Glomerular endothelial cell (primary cell): ENCODE measurements around the gene DBN1. TPM values are rescaled to one million over a fixed set of nuclear protein-coding genes. Genes with fewer than 3 reads are reported as not detected.

Experiments used
- DNase-seq: peaks from one replicate; pipeline ENCODE4 v3.0.0-alpha.2; 2011; ENCODE audit warnings: low read depth, low spot score; ENCODE audit errors: extremely low read depth
- total RNA-seq: library from RNA; depleted of rRNA; stranded (reverse); fragments of >200 nt; gene quantifications from 2 replicates; pipeline ENCODE4 v1.2.3, GENCODE V29; 2015

The DBN1 gene
- total RNA-seq, 1 donor from 2014 or later: 300 TPM

DNA sequence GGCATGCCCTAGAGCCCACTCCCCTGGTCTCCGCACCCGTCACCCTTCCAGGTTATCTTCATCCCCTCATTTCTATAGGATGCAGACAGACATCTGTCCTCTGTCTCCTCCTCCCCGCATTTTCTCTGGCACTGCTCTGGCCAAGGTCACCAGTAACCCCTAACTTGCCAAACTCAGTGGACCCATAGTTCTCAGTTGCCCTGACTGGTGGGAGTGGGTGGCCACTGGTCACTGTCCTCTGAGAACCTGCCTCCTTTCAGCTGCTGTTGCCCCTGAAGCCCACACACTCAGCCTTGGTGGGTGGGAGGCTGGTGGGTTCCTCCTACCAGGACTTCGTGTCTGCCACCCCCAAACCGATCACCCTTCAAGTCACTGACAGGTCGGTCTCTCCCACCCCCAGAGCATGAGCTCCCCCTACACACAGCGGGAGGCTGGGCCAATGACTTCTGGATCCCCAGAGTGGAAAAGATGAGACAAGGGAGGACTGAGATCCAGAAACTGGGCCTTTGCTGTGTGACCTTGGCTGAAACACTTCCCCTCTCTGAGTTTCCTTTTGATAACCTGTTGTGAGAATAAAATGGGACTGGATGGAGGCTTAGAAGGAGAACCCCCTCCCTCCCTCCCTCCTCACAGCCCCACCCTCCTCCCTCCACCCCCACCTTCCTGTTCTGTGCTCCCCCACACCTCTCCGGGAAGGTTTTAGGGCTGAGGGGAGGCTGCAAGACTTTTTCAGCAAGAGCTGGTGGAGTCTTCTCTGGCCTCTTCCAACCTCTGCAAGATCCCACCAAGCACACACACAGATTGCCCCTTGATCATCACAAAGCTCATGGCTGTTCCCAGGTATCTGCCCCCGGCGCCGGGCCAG lies 2.4 kb upstream of the DBN1 start:
- no peak for DNase-seq

DNA sequence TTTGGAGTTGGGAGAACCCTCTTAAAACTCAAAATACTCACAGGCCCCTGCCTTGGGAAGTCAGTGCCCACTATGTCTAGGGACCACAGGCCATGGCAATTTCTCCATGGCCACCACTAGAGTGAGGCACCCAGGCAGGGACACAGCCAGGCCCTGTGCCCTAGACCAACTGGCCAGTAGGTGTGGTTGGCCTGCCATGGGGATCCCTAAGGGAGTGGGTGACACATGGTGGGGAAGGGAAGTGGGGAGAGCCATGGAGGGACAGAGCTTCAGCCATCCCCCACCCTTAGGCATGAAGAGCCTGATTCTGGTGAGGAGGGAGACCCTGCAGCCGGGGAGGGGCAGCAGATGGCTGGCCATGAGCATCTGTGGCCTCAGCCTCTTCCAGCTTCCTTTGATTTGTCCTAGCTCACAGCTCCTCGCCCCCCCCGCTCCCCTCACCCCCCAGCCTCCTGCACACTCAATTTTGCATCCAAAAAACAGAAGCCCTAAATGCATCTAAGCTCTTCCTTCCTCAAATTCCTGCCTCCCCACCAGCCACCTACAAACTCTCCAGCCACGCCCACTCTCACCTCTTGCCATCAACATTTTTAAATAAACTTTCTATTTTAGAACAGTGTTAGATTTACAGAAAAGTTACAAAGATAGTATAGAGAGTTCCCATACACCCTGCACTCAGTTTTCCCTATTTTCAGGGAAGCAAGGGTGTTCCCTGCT lies 1.6 kb upstream of the DBN1 start:
- no peak for DNase-seq

DNA sequence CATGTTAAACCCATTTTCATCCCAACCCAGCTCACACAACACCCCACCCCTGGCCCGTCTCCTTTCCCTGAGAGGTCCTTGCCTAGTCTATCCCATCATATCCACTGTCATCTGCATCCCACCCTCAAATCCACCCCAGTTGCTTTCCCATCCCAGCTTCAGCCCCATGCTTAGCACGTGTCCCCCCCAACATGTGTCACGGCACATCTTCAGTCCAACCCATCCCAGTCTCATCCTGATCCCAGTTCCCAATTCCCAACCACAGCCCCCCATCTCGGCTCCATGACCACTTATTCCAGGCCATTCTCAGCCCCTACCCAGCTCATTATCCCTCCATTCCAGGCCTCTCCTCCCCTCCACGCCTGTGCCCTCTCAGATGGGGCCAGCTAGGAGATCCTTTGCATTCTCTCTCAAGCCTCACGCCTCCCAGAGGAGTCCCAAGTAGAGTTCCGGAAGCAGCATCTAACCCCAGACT lies 605 bp upstream of the DBN1 start:
- no peak for DNase-seq

DNA sequence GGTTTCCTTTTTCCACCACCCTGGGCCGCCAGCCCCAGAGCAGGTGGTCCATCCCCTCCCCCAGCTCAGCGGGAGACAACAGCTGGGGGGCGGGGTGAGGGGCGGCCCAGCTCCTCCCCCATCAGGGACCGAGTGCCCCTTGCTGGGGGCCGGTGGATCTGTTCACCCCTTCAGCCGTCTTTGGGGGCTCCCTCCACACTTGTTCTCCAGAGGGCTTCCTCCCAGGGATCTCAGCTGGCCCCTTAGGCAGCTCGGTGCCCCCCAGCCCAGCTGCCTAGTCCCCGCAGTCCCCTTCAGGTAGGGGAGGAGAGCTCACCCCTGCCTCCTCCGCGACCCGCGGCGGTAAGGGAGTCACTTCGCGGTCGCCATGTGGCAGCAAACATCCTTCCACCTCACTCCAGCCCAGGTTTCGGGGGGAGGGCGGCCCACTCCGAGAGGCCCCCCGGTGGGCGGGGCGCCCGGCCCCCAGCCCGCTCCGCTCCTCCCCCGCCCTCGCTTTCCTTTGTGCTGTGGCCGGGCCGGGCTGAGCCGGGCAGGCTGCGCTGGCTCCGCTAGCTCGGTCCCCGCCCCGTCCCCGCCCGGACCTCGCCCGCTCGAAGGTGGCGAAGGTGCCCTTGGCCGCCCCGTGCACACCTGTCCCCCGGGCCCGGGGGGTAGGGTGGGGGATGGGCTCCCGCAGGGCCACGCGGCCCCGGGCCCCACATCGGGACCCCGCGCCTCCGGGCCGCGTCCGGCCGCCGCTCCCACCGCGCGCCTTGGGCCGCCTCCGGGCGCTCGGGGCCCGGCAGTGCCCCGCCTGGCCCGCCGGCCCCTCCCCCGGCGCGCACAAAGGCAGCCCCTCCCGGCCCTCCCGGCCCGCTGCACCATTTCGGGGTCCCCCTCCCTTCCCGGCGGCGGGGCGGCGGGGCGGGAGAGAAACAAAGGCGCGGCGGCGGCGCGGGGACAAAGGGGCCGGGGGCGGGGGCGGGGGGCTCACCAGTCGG lies 683 bp downstream of the DBN1 start:
- DNase-seq: no peak

DNA sequence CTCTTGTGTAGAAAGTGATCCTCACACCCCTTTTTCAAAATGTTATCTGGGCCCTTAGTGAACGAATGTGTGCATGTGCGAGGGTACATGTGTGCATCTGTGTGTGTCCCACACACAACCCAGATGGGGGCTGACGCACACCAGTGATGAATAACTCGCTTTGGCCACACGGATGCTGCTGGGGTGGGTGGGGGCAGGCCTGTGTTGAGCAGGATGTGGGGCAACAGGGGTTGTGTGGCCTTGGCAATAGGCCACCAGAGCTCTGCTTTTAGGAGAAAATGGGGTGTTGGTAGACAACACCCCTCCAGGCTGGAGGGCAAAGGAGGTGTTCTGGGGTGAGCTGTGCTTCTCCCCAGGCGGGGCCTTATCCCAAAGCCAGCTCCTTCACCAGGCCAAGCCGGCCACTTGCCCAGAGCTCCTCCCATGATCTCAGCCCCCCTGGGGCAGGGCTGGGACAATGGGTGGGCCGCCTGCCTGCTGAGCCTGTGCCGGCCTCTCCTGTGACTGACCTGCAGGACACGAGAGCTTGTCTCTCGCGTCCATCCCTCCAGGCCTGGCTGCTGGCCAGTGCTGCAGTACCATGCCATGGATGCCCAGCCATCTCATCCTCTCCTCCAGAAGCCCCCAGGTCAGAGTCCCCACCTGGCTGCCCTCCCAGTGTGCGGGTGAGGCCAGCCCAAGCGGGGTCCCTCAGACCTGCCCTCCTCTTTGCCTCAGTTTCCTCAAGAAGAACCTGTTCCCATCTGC lies 1.7 kb downstream of the DBN1 start:
- DNase-seq: no peak

DNA sequence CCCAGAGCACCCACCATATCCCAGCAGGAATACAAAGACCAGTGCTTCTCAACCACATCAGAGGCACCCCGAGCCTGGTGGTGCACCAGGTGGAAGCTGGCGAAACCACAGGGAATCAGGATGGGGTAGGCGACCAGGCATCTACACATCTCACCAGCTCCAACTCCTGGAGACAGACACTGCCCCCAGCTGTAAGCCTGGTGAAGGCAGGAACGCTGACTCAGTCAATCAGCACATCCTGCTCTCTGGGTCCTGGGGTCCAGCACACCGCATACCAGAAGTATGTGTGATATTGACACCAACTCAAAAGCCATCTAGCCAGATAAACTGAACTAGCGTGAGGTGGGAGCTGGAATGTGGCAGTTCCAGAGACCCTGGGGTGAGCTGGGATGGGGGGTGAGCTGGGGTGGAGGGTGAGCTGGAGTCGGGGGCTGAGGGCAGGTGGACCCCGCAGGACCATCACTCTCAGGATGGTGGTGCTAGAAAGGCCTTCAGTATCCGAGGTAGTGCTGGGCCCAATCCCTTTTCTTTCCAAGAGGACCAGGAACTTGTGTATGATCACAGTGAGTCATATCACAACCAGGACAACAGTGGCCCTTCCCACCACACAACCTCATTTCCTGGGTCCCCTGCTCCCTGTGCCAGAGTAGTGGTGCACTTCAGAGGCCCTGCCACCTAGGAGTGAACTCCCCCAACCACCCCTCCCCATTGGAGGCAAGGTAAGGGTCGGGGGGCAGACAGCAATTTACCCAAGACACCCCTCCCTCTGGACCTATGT lies 2.5 kb downstream of the DBN1 start:
- no peak for DNase-seq

DNA sequence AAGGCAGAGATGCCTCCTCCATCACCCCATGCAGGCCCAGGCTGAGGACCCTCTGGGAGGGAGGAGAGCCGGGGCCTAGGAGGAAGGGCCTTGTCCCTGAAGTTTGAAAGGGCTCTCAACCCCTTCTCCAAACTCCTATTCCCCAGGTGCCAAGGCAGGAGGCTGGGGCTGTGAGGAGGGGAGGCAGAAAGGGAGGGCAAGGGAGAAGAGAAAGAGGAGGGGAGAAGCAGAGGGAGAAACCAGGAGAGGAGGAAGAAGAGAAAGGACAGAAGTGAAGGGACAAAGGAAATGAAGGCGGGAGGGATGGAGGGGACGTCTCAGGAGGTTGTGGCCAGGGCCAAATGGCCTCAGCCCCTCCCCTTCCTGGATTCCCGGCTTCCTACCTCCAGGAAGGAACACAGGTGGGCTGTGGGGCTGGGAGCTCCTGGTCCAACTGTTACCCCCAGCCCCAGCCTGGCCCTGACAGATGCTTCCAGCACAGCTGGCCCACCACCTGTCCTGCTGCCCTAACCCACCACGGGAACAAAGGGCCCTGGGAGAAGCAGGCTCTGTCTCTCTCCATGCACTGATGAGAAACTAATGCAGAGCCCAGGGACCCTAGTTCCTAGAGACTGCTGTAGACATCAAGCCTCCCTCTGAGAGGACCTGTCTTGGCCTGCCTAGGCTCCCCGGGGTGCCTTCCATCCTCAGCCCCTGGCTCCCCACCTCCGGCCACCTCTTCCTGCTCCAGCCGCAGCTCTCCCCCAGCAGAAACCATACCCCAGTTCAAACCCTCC lies 3.5 kb downstream of the DBN1 start:
- DNase-seq: no peak

DNA sequence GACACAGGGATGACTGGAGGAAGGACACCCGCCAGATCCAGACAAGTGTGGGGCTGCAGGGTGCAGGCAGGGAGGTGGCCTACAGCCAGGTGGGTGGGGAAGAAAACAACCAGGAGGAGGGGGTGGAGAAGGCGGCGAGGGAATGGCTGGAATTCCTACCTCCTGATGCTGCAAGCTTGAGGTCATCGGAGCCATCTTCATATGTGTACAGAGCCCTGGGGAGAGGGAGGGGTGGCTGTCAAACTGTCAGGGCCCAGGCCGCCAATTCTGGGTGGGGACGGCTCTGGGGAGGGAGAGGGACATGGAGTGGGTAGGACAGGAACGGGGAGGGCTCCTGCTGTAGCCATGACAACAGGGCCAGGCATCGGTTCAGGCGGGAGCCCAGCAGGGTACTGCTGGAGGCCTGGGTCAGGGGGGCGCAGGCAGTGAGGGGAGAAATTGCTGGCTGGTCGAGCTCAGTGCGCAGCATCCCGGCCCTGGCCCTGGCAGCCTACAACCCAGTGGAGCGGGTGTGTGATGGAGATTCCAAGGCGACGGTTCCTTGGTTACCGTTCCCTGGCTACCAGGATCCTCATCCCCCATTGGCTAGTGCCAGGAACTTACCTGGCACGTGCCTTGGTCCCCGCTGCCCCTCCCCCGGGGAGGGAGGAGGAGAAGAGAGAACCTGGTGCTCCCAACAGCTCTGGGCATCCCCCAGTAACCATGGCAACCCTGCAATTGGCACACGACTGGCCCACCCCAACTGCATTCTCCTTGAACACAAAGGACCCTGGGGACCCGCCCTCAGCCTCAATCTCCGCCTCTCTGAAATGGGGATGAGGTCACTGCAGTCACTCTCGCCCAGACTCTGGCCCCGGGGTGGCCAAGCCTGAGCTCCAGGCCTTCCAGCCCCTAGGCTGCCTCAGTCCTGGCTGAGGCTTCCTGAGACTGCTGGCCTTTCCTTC lies 4.5 kb downstream of the DBN1 start:
- no peak for DNase-seq

DNA sequence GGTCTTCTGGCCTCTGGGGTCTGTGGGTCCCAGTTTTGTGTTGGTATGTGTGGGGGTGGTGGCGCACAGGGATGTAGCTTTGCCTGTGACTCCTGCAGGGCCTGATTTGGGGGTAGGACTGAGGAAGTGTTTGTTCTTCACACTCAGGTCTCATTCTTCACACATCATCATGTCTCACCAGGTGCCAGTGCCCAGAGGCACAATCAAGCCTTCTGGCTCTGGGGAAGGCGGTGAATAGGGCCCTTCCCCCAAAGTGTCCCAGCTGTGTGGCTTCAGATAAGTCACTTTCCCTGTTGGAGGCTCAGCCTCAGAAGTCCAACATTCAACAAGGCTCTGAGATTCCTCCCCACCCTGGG lies 5.1 kb downstream of the DBN1 start:
- no peak for DNase-seq

DNA sequence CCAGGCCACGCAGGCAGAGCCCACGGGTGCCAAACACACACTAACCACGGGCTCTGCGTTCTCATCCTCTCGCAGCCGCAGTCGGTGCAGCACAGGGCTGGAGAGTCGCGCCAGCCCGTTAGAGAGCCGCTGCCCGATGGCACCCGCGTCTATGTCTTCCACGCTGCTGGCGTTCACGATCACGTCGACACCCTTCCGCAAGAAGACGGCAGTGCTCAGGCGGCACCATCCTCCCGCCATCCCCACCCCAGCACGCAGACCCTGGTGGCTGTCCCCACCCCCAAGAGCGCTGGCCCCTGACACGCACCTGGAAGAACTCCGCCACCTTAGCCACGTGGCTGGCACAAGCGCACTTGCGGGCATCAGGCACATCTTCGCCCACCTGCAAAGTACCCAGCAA lies 6.0 kb downstream of the DBN1 start:
- DNase-seq: no peak

DNA sequence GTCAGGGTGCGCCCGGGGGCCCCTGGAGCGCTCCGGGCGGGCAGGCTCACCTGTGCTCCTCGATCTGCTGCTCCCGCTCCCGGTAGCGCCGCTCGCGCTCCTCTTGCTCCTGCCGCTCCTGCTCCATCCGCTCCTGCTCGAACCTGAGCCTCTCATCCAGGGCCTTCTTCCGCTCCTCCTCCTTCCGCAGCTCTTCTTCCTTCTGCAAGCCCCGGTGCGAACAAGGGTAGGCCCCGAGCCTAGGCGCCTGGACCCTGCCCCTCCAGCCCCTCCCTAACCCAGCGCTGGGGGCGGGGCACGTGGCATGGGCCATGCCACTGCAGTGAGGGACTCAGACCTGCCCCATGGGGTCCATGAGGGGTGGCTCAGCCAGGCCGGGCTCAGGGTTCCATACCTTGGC lies 6.6 kb downstream of the DBN1 start:
- DNase-seq: no peak

DNA sequence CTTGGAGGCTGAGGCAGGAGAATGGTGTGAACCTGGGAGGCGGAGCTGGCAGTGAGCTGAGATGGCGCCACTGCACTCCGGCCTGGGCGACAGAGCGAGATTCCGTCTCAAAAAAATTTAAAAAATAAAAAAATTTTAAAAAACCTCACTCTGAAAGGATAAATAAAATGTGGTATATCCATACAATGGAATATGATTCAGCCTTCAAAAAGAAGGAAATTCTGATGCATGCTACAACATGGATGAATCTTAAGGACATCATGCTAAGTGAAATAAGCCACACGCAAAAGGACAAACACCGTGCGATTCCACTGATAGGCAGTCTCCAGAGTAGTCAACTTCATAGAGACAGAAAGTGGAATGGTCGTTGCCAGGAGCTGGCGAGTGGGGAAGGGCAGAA lies 8.4 kb downstream of the DBN1 start:
- no peak for DNase-seq

DNA sequence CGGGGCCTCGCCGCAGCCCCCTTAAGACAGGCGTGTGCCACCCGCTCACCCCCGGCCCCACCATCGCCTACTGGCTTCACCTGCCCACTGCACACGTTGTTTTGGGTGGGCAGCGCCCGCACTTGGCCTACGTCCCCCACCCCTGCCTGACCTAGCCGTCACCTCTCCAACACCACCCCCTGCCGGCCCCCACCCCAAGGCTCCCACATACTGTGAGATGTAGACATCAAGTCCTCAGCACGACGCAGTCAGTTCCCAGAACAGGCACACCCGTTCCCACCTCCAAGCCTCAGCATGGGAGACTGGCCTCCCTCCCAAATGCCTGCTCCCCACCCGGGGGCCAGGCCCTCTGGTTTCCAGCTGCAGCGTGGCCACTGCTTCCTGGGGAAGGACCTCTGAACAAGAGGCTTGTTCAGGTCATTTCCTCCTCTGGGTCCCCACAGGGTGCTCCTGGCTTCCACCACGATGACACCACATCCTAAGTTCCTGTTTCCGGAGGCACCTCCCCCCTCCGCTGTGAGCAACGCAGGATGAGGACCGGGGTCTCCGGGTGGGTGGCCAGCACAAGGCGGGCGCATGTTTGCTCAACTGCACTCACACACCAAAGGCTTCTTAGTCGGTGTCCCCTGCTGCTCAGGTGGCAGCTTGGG lies 11.3 kb downstream of the DBN1 start:
- no peak for DNase-seq

DNA sequence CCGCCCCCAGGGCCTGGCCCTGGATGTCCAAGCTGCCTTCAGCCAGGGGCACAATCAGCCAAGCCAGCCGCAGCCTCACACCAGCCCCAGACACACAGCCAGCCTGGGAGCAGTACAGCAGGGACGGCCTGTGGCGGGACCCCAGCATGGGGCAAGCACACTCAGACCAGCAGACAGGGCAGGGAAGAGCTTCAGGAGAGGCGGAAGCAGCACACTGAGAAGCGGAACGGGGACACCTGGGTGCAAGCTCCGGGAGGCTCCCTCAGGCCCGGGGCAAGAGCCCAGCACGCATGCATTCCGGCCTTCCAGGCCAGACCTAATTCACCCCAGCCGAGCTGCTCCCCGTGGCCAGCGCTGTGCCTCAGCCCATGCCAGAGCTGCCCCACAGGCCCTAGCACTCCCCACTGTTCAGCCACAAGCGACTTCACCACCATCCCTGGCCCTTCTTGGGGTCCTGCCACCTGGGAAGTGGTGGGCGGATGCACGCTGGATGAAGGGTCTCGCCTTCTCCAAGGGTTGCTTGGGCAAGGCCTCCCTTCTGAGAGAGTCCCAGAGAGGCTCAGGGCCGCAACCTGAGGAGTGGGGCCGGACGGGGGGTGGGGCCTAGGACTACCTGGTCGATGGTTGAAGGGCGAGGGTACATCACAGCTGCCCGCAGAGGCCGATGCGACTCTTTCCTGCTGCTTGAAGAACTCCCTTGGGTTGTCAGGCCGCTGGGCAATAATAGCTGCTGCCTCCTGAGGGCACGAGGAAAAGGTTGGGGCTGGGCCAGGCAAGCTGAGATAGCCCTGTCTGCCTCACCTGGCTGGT lies 13.4 kb downstream of the DBN1 start:
- no peak for DNase-seq

DNA sequence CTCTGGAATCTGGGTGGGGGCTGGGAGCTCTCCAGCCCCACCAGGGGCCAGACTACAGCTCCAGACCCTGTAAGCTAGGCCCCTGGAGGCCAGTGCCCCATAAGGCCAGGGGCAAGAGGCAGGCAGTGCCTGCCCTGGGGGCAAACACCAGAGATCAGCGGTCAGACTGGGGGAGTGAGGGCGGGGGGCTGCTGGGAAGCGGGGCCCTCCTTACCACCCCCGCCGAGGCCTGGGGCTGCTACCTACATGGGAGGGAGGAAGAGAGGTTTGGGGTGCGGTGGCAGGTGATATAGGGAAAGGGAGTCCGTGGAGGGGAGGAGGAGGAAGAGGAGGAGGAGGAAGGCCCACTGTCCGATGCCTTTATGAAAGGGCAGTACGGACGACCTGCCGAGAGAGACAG lies 14.1 kb downstream of the DBN1 start:
- DNase-seq: no peak

DNA sequence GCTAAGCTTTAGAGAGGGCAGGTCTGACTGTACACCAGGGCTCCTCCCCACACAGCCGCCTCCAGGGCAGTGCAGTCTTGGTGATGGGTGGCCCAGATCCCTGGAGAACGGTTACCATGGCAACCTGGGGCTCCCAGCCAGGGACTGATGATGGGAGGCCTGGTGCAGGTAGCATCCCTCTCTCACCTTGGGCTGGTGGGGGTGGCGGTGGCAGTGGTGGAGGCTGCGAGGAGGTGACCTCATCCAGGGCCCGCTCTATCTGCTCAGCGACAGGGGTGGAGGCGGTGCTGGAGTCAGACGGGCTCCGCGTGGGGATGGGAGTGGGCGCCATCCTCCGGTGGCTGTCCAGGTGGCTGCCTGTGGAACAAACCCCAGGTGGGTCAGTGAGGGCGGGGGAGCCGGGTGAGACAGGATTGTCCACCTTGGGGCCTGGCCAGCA lies 14.5 kb downstream of the DBN1 start:
- no peak for DNase-seq
